CD14-positive monocyte (primary cell): Measurements from ENCODE around the gene DPYSL3. TPM values are rescaled to one million over a fixed set of nuclear protein-coding genes. Genes with fewer than 3 reads are reported as not detected.

ENCODE experiments used
- DNase-seq, 3 donors: peaks; one replicate each; pipeline ENCODE4 v3.0.0-alpha.2; 2011 to 2022
- H2AFZ ChIP-seq: 2 replicates; pipeline ENCODE4 v1.6.0; 2012; ENCODE audit warnings: mild to moderate bottlenecking, low read depth, low read length, inconsistent platforms; ENCODE audit not compliant: insufficient read depth, poor library complexity, severe bottlenecking
- H3K27ac ChIP-seq, 2 donors: 1 replicate in 1 of 2; 2 replicates in 1 of 2; pipeline ENCODE4 v1.5.1; 2012 to 2013; ENCODE audit warnings: low read length in 2 of 2, control low read depth in 1 of 2, inconsistent platforms in 1 of 2, low read depth in 1 of 2, mild to moderate bottlenecking in 1 of 2
- H3K27me3 ChIP-seq, 2 donors: one replicate each; pipeline versions ENCODE4 v1.6.0 to v1.6.1; 2011 to 2013; ENCODE audit warnings: low read length in 2 of 2; ENCODE audit not compliant: control insufficient read depth in 2 of 2, insufficient read depth in 2 of 2
- H3K36me3 ChIP-seq, 2 donors: replicated peaks in 1 of 2; 1 replicate in 1 of 2; 2 replicates in 1 of 2; pipeline versions ENCODE4 v1.5.1 to v1.6.1; 2012 to 2013; ENCODE audit warnings: low read length in 2 of 2, control low read depth in 1 of 2, inconsistent platforms in 1 of 2, mild to moderate bottlenecking in 1 of 2; ENCODE audit not compliant: insufficient read depth in 2 of 2, control insufficient read depth in 1 of 2
- H3K4me1 ChIP-seq, 2 donors: 1 replicate in 1 of 2; 2 replicates in 1 of 2; pipeline versions ENCODE4 v1.5.1 to v1.6.1; 2012 to 2013; ENCODE audit warnings: low read length in 2 of 2, control low read depth in 1 of 2, inconsistent platforms in 1 of 2, mild to moderate bottlenecking in 1 of 2, moderate library complexity in 1 of 2; ENCODE audit not compliant: insufficient read depth in 2 of 2, control insufficient read depth in 1 of 2
- H3K4me2 ChIP-seq: replicated peaks from 2 replicates; pipeline ENCODE3; 2012; ENCODE audit warnings: low read length, moderate library complexity, mild to moderate bottlenecking; ENCODE audit not compliant: poor library complexity, severe bottlenecking; ENCODE audit errors: extremely low read depth
- H3K4me3 ChIP-seq, 3 experiments: fragments of 200-600 bp in 1 of 3; sonication (generic) in 1 of 3; replicated peaks in 1 of 3; 1 replicate in 2 of 3; 2 replicates in 1 of 3; pipeline ENCODE4 v1.5.1; 2011 to 2013; ENCODE audit warnings: low read length in 3 of 3, mild to moderate bottlenecking in 3 of 3, control low read depth in 2 of 3, low read depth in 2 of 3, inconsistent platforms in 1 of 3, moderate library complexity in 1 of 3
- H3K79me2 ChIP-seq: 2 replicates; pipeline ENCODE4 v1.6.0; 2012; ENCODE audit warnings: mild to moderate bottlenecking, control low read depth, inconsistent platforms, low read length, moderate library complexity; ENCODE audit not compliant: insufficient read depth
- H3K9ac ChIP-seq: 2 replicates; pipeline ENCODE4 v1.6.0; 2017; ENCODE audit warnings: low read length, mild to moderate bottlenecking; ENCODE audit not compliant: insufficient read depth, poor library complexity, severe bottlenecking
- H3K9me3 ChIP-seq, 2 donors: replicated peaks in 1 of 2; 1 replicate in 1 of 2; 2 replicates in 1 of 2; pipeline versions ENCODE4 v1.5.1 to v1.6.1; 2012 to 2013; ENCODE audit warnings: low read length in 2 of 2, control low read depth in 1 of 2; ENCODE audit not compliant: control insufficient read depth in 1 of 2, insufficient read depth in 1 of 2
- H4K20me1 ChIP-seq: 2 replicates; pipeline ENCODE4 v1.6.0; 2012; ENCODE audit warnings: mild to moderate bottlenecking, low read length, control low read depth, moderate library complexity; ENCODE audit not compliant: insufficient read depth
- H3K27ac Mint-ChIP-seq, 7 donors: one replicate each; pipeline ENCODE4 v1.8.0; 2020; ENCODE audit warnings: mild to moderate bottlenecking in 7 of 7, mixed read lengths in 7 of 7, moderate library complexity in 6 of 7, inconsistent platforms in 2 of 7
- H3K27me3 Mint-ChIP-seq, 3 donors: one replicate each; pipeline ENCODE4 v1.8.0; 2021 to 2022; ENCODE audit warnings: low read depth in 3 of 3, mild to moderate bottlenecking in 3 of 3, mixed read lengths in 3 of 3, moderate library complexity in 3 of 3, inconsistent platforms in 1 of 3
- H3K36me3 Mint-ChIP-seq, 2 donors: one replicate each; pipeline ENCODE4 v1.8.0; 2020; ENCODE audit warnings: mixed read lengths in 2 of 2, inconsistent platforms in 1 of 2, mild to moderate bottlenecking in 1 of 2
- H3K4me1 Mint-ChIP-seq: one replicate; pipeline ENCODE4 v1.8.0; 2020; ENCODE audit warnings: mild to moderate bottlenecking, mixed read lengths
- H3K4me3 Mint-ChIP-seq, 2 donors: one replicate each; pipeline ENCODE4 v1.8.0; 2020; ENCODE audit warnings: mild to moderate bottlenecking in 2 of 2, mixed read lengths in 2 of 2, moderate library complexity in 1 of 2
- H3K9me3 Mint-ChIP-seq, 7 donors: one replicate each; pipeline ENCODE4 v1.8.0; 2020 to 2022; ENCODE audit warnings: mixed read lengths in 7 of 7, mild to moderate bottlenecking in 6 of 7, moderate library complexity in 6 of 7, inconsistent platforms in 2 of 7
- CTCF ChIP-seq: fragments of 200-600 bp; IDR thresholded peaks from one replicate; pipeline ENCODE4 v1.8.0; 2022; ENCODE audit warnings: antibody characterized with exemption, mild to moderate bottlenecking
- WGBS: methylation state at CpG from one replicate; pipeline ENCODE4 v1.1.5; 2013; ENCODE audit warnings: missing lambda C conversion rate; ENCODE audit not compliant: insufficient coverage; 5-methylcytosine and 5-hydroxymethylcytosine counted together
- intact Hi-C, 2 donors: fragments of 100-400 bp; cut with micrococcal nuclease; formaldehyde crosslinking; loops; one replicate each; pipeline versions ENCODE4 v1.15.0 to v1.15.1; 2023
- polyA plus RNA-seq, 3 donors: library from polyadenylated mRNA; depleted of rRNA in 1 of 3; unstranded in 2 of 3; stranded (reverse) in 1 of 3; fragments of 300-500 nt in 2 of 3; fragments of >200 nt in 1 of 3; fragmentation: Illumina TruSeq in 2 of 3; gene quantifications; 1 replicate in 2 of 3; 2 replicates in 1 of 3; pipeline ENCODE4 v1.2.3, GENCODE V29; 2012 to 2021

The DPYSL3 gene
- polyA plus RNA-seq, 3 donors: 0.05 TPM; not detected in 2

GRCh38 chr5:147434049-147434448, 75.8 kb downstream of the DPYSL3 start:
- Histone ChIP-seq H3K9ac (no peak overlapping the region), H3K4me2 (no peak overlapping the region), H3K4me1 (peaks cover 17 to 18% of the 10 kb centered on the region in 2 donors), H3K27ac (no peak overlapping the region), H3K4me3 (no peak overlapping the region), H4K20me1 (no peaks in the 10 kb centered on the region), H3K79me2 (no peaks in the 10 kb centered on the region), H3K9me3 (no peaks in the 10 kb centered on the region), H3K36me3 (no peaks in the 10 kb centered on the region), H2AFZ (no peak overlapping the region), H3K27me3 (no peaks in the 10 kb centered on the region)
- Mint-ChIP-seq H3K4me3 (no peak overlapping the region), H3K27ac (no peak overlapping the region), H3K36me3 (no peaks in the 10 kb centered on the region), H3K4me1 (peaks cover 25% of the 10 kb centered on the region), H3K27me3 (no peaks in the 10 kb centered on the region), H3K9me3 (peaks cover 0 to 2% (median 0%) of the 10 kb centered on the region in 7 donors)
- intact Hi-C loops: no loop called here
- TF ChIP-seq CTCF: no peak
- no peak for DNase-seq
- WGBS: 91% methylated on average over 2 of the region's 3 CpGs

GRCh38 chr5:147432323-147432722, 77.5 kb downstream of the DPYSL3 start:
- Histone ChIP-seq H3K27me3 (no peaks in the 10 kb centered on the region), H3K4me3 (no peak overlapping the region), H3K79me2 (no peaks in the 10 kb centered on the region), H2AFZ (no peak overlapping the region), H3K36me3 (no peaks in the 10 kb centered on the region), H3K9ac (no peak overlapping the region), H4K20me1 (no peaks in the 10 kb centered on the region), H3K4me2 (no peak overlapping the region), H3K27ac (no peak overlapping the region), H3K4me1 (peaks cover 8 to 9% of the 10 kb centered on the region in 2 donors), H3K9me3 (no peaks in the 10 kb centered on the region)
- Mint-ChIP-seq H3K9me3 (peaks cover 0 to 1% (median 0%) of the 10 kb centered on the region in 7 donors), H3K4me3 (no peak overlapping the region), H3K27me3 (no peaks in the 10 kb centered on the region), H3K36me3 (no peaks in the 10 kb centered on the region), H3K4me1 (peaks cover 18% of the 10 kb centered on the region), H3K27ac (no peak overlapping the region)
- WGBS: 93% methylated on average over 3 of the region's 4 CpGs
- TF ChIP-seq CTCF: no peak
- no peak for DNase-seq
- intact Hi-C loops: no loop called here
